GM12878 (cell line): ENCODE results near the gene STAB2. TPM values are rescaled to one million over a fixed set of nuclear protein-coding genes. Genes with fewer than 3 reads are reported as not detected.

Experiments
- ATAC-seq: fragments of 200-7000 bp; cut with Tn5 transposase; 3 replicates; pipeline ENCODE4 v1.9.1; 2020; ENCODE audit warnings: mild to moderate bottlenecking, moderate library complexity
- BruUV-seq: library from RNA; stranded (reverse); fragments of 400-500 nt; replicated peaks from 2 replicates; lab custom pipeline; 2021; lab: Mats Ljungman, UMichigan
- CTCF ChIA-PET: fragments of 300-600 bp; sonication (Branson Sonifier 250); formaldehyde crosslinking; extraction: SDS; loops from one replicate; lab custom pipeline; 2021; ENCODE audit warnings: inconsistent platforms; lab: Yijun Ruan, JAX
- POLR2A ChIA-PET: fragments of 350-600 bp; formaldehyde crosslinking; extraction: SDS; loops from one replicate; lab custom pipeline; 2021; ENCODE audit warnings: inconsistent platforms; lab: Charles Lee
- RAD21 ChIA-PET: fragments of 300-600 bp; sonication (Branson Sonifier 250); formaldehyde crosslinking; loops from one replicate; lab custom pipeline; 2023; ENCODE audit warnings: antibody characterized with exemption; ENCODE audit not compliant: unreplicated experiment; lab: Charles Lee
- SMC1A ChIA-PET: fragments of 300-600 bp; sonication (Branson Sonifier 250); formaldehyde crosslinking; loops from one replicate; lab custom pipeline; 2023; ENCODE audit not compliant: unreplicated experiment, uncharacterized antibody; lab: Charles Lee
- DNase-seq: peaks from one replicate; pipeline ENCODE4 v3.0.0-alpha.2; 2011; ENCODE audit warnings: low read depth, low spot score
- FAIRE-seq: peaks from 3 replicates; lab custom pipeline; 2011; peaks lifted over from hg19 to GRCh38; lab: Jason Lieb, UNC
- H2AFZ ChIP-seq: 2 replicates; pipeline ENCODE4 v1.6.0; 2011; ENCODE audit warnings: low read depth, low read length, control low read depth; ENCODE audit not compliant: control insufficient read depth
- H3K27ac ChIP-seq: 2 replicates; pipeline ENCODE4 v1.5.1; 2011; ENCODE audit warnings: control low read depth; ENCODE audit not compliant: control insufficient read depth, insufficient read depth
- H3K27me3 ChIP-seq, 2 experiments: replicated peaks in 1 of 2; 2 replicates each; pipeline versions ENCODE4 v1.6.0 to v1.6.1; 2011; ENCODE audit warnings: low read length in 1 of 2; ENCODE audit not compliant: control insufficient read depth in 2 of 2, insufficient read depth in 2 of 2
- H3K36me3 ChIP-seq, 2 experiments: 2 replicates each; pipeline ENCODE4 v1.5.1; 2011; ENCODE audit warnings: low read length in 1 of 2; ENCODE audit not compliant: control insufficient read depth in 2 of 2, insufficient read depth in 2 of 2
- H3K4me1 ChIP-seq: 2 replicates; pipeline ENCODE4 v1.6.1; 2011; ENCODE audit warnings: mild to moderate bottlenecking, low read length, moderate library complexity, mixed read lengths; ENCODE audit not compliant: control insufficient read depth, insufficient read depth
- H3K4me2 ChIP-seq: 2 replicates; pipeline ENCODE4 v1.6.0; 2011; ENCODE audit warnings: control low read depth; ENCODE audit not compliant: control insufficient read depth, insufficient read depth
- H3K4me3 ChIP-seq: fragments of 200-600 bp; sonication (generic); 2 replicates; pipeline ENCODE4 v1.5.1; 2016
- H3K79me2 ChIP-seq: 2 replicates; pipeline ENCODE4 v1.6.0; 2011; ENCODE audit warnings: low read length; ENCODE audit not compliant: control insufficient read depth, insufficient read depth
- H3K9ac ChIP-seq: 2 replicates; pipeline ENCODE4 v1.8.0; 2011; ENCODE audit warnings: low read length, control low read depth, mixed read lengths; ENCODE audit not compliant: control insufficient read depth, insufficient read depth
- H3K9me3 ChIP-seq: replicated peaks from 3 replicates; pipeline ENCODE4 v1.5.1; 2011; ENCODE audit warnings: mild to moderate bottlenecking, low read length; ENCODE audit not compliant: control insufficient read depth, insufficient read depth
- H4K20me1 ChIP-seq: 2 replicates; pipeline ENCODE4 v1.6.0; 2011; ENCODE audit not compliant: control insufficient read depth, insufficient read depth
- CBFB ChIP-seq: IDR thresholded peaks from 2 replicates; pipeline ENCODE4 v1.6.1; 2016; ENCODE audit warnings: antibody characterized with exemption, low read depth
- CBX5 ChIP-seq: sonication (generic); IDR thresholded peaks from 2 replicates; pipeline ENCODE4 v1.6.1; 2016; ENCODE audit warnings: low read depth, moderate library complexity, mild to moderate bottlenecking, inconsistent platforms
- ESRRA ChIP-seq: IDR thresholded peaks from 2 replicates; pipeline ENCODE4 v1.6.1; 2012; ENCODE audit warnings: mild to moderate bottlenecking, low read length, improper control_type of control experiment
- PBX3 ChIP-seq: IDR thresholded peaks from 2 replicates; pipeline ENCODE4 v1.6.1; 2011; ENCODE audit warnings: mild to moderate bottlenecking, low read depth, low read length, moderate library complexity; ENCODE audit not compliant: insufficient replicate concordance
- SMAD5 ChIP-seq: IDR thresholded peaks from 2 replicates; pipeline ENCODE4 v1.6.1; 2016; ENCODE audit warnings: antibody characterized with exemption, low read depth
- TAF1 ChIP-seq: IDR thresholded peaks from 2 replicates; pipeline ENCODE4 v1.6.1; 2011; ENCODE audit warnings: mild to moderate bottlenecking, low read depth, low read length, borderline replicate concordance
- TARDBP ChIP-seq: IDR thresholded peaks from 2 replicates; pipeline ENCODE4 v1.6.1; 2016; ENCODE audit warnings: borderline replicate concordance
- WGBS: methylation state at CpG from one replicate; pipeline ENCODE4 v1.1.6; 2016; ENCODE audit warnings: low lambda C conversion rate; ENCODE audit not compliant: insufficient replicate concordance, insufficient coverage; ENCODE audit errors: missing lambda C conversion rate; 5-methylcytosine and 5-hydroxymethylcytosine counted together
- in situ Hi-C: fragments of 300-500 bp; cut with MboI; formaldehyde crosslinking; loops from 9 replicates; pipeline ENCODE4 v1.14.3; 2018; ENCODE audit warnings: mixed read lengths
- intact Hi-C: fragments of 100-400 bp; cut with micrococcal nuclease; formaldehyde crosslinking; loops from one replicate; pipeline ENCODE4 v1.14.2; 2022; ENCODE audit not compliant: unreplicated experiment
- polyA plus RNA-seq, 11 experiments: library from polyadenylated mRNA; depleted of rRNA in 4 of 11; unstranded in 6 of 11; stranded (reverse) in 5 of 11; fragments of >200 nt; fragmentation: Nextera tagmentation in 4 of 11; fragmentation: Illumina TruSeq in 1 of 11; extraction: Ambion mirVana in 4 of 11; extraction: Trizol in 1 of 11; gene quantifications; 1 replicate in 1 of 11; 2 replicates in 10 of 11; pipeline versions ENCODE4 v1.2.1 to v1.2.3, GENCODE V29; 2011 to 2016; ENCODE audit warnings: inconsistent platforms in 2 of 11, missing spikeins in 2 of 11, low read depth in 1 of 11
- total RNA-seq, 4 experiments: library from RNA; depleted of rRNA in 3 of 4; stranded (reverse); fragments of >200 nt in 3 of 4; fragmentation: Illumina TruSeq in 1 of 4; extraction: Trizol in 1 of 4; gene quantifications; 2 replicates each; pipeline versions ENCODE4 v1.2.1 to v1.2.3, GENCODE V29; 2013 to 2021
- TF ChIP-seq, protein P1 (sequence below): fragments of 450-650 bp; IDR thresholded peaks from 2 replicates; pipeline ENCODE4 v1.6.1; 2017; ENCODE audit warnings: low read depth, mild to moderate bottlenecking, moderate library complexity
- TF ChIP-seq, protein P2 (sequence below): IDR thresholded peaks from 2 replicates; pipeline ENCODE4 v1.6.1; 2011; ENCODE audit warnings: borderline replicate concordance, low read depth, mild to moderate bottlenecking, moderate library complexity, low read length; ENCODE audit not compliant: insufficient read depth, poor library complexity, severe bottlenecking

STAB2 gene
- total and polyA plus RNA-seq, 10 of the 15 experiments (the other 5 are each of a cell fraction or from before 2014, with no cell fraction given), result 0.37 TPM; not detected in 9

DNA sequence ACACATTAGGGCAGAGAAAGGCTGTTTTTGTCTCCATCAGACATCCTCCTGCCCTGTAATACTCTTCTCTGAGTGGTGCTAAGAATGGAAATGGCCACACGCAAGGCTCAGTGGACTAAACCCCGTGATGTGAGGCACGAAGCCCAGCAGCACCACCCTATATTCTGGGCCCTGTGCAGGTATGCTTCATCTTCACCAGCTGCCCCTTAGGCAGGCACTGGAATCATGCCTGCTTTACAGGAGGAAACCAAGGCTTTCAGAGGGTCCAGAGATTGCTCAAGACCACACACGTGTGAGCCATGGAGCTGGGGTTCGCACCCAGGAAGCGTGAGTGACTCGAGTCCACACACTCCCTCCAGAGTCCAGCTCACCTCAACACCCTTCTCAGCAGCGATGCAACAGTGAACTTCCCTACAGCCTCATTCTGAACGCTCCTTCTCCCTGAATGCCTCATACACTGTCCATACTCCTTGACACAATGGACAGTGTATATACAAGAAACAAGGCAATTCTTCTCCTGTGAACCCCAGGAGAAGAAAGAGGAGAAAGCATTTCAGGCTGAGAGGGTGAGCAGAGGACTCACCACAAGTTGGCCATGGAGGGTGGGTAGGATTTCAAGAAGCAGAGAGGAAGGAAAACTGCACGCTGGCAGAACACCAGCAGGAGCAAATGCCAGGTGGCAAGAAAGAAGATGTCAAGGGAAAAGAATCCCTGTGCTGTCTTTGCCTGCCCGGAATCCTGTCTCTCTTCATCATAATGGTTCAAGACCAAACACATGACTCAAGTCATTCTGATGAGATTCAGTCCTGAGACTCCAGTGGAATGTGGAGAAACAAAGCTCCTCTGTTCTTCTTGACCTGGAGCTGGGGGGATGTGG, 214.9 kb downstream of the STAB2 start:
- no peak overlapping the region for H3K4me3 ChIP-seq
- H3K27ac ChIP-seq, result no peak overlapping the region
- H3K36me3 ChIP-seq, result peaks cover 0 to 1% of the 10 kb centered on the region in 2 experiments; a peak in 3 of 4 replicates
- BruUV-seq, result no TSS peak
- ChIA-PET RAD21 (interaction anchor here (0.6 kb wide), 1 partner anchor 1913 kb away, joined by 4 read pairs; no protein-coding TSS in a partner anchor), CTCF (no interaction called here), POLR2A (interaction anchor here (0.6 kb wide), 2 partner anchors 21 to 54 kb away, joined by 4 to 5 read pairs; no protein-coding TSS in a partner anchor), SMC1A (no interaction called here)
- no peak overlapping the region for H3K4me2 ChIP-seq
- no peaks in the 10 kb centered on the region for H3K79me2 ChIP-seq
- peak; percentile 73 for FAIRE-seq
- no peaks in the 10 kb centered on the region for H4K20me1 ChIP-seq
- no peaks in the 10 kb centered on the region for H3K4me1 ChIP-seq
- in situ Hi-C loops (no loop called here), intact Hi-C loops (no loop called here)
- H3K27me3 ChIP-seq, result no peaks in the 10 kb centered on the region
- 94% methylated on average over 11 of the region's 11 CpGs for WGBS
- H2AFZ ChIP-seq, result no peak overlapping the region
- ATAC-seq, result no peak
- no peak overlapping the region for H3K9ac ChIP-seq
- TF ChIP-seq, protein P1, sequence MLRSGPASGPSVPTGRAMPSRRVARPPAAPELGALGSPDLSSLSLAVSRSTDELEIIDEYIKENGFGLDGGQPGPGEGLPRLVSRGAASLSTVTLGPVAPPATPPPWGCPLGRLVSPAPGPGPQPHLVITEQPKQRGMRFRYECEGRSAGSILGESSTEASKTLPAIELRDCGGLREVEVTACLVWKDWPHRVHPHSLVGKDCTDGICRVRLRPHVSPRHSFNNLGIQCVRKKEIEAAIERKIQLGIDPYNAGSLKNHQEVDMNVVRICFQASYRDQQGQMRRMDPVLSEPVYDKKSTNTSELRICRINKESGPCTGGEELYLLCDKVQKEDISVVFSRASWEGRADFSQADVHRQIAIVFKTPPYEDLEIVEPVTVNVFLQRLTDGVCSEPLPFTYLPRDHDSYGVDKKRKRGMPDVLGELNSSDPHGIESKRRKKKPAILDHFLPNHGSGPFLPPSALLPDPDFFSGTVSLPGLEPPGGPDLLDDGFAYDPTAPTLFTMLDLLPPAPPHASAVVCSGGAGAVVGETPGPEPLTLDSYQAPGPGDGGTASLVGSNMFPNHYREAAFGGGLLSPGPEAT, result no peak
- TF ChIP-seq TAF1 (no peak), PBX3 (no peak), TARDBP (no peak), ESRRA (no peak), CBX5 (no peak), SMAD5 (no peak), CBFB (no peak)
- TF ChIP-seq, protein P2, sequence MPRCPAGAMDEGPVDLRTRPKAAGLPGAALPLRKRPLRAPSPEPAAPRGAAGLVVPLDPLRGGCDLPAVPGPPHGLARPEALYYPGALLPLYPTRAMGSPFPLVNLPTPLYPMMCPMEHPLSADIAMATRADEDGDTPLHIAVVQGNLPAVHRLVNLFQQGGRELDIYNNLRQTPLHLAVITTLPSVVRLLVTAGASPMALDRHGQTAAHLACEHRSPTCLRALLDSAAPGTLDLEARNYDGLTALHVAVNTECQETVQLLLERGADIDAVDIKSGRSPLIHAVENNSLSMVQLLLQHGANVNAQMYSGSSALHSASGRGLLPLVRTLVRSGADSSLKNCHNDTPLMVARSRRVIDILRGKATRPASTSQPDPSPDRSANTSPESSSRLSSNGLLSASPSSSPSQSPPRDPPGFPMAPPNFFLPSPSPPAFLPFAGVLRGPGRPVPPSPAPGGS, result no peak
- no peak for DNase-seq
- no peaks in the 10 kb centered on the region for H3K9me3 ChIP-seq
